Measurements from ENCODE around the gene HOXA3.

HOXA3 gene

GRCh38 chr7:27062946-27063345, 89.4 kb downstream of the HOXA3 start:
- TF ChIP-seq CTCF (IDR thresholded peaks at IDR 0.05; ENCODE audit: extremely low read depth, insufficient read depth, missing control alignments), result no peak
- DNase-seq (ENCODE audit: low spot score), result no peak
- in situ Hi-C loops (cut with MboI; ENCODE audit: low pct_unique_long_range_greater_than_20kb, low sequenced_read_pairs, unreplicated experiment), result no loop called here
